ENCODE measurements around the gene SYT10.
"Not testable (repeated sequence)": the region's sequence is repeated elsewhere in the genome, so short reads cannot be mapped to it uniquely, and the experiment has no call there.

The SYT10 gene

DNA sequence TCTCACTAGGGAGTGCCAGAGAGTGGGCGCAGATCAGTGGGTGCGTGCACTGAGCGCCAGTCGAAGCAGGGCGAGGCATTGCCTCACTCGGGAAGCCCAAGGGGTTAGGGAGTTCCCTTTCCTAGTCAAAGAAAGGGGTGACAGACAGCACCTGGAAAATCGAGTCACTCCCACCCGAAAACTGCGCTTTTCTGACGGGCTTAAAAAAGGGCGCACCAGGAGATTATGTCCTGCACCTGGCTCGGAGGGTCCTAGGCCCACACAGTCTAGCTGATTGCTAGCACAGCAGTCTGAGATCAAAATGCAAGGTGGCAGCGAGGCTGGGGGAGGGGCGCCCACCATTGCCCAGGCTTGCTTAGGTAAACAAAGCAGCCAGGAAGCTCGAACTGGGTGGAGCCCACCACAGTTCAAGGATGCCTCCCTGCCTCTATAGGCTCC lies 107.6 kb downstream of the SYT10 start:
- DNase-seq = not testable (repeated sequence)

DNA sequence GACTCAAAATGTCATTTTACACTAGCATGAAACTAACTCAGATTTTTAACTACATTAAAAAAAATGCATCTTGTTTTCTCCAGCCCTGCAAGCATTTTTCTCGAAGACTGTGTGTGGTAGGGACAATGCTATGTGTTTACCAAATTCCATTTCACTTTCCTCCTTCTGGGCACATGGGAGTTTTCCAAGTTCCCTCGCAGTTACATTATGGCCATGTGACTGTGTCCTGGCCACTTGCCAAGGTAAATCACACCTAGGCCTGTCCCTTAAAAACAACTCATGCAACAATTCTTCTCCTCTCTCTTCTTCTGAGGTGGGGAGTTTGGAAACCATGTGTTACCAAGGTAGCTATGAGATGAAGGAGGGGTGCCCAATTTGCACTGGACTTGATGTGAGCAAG lies 108.7 kb downstream of the SYT10 start:
- no peak for DNase-seq

Data from activated CD4-positive, alpha-beta T cell treated with anti-CD3 and anti-CD28 coated beads, Interleukin-2, amount 50 U/mL, for 48 hours (primary cell).